Vagina (tissue), 2 donors: ENCODE results near the gene CD164L2.

ENCODE experiments used
- POLR2A ChIP-seq, 2 donors: fragments of 450-650 bp; IDR thresholded peaks; one replicate each; pipeline ENCODE4 v1.6.1; 2017; ENCODE audit warnings: antibody characterized with exemption in 2 of 2, mild to moderate bottlenecking in 2 of 2, moderate library complexity in 2 of 2
- POLR2AphosphoS5 ChIP-seq, 2 donors: sonication (generic); formaldehyde crosslinking; IDR thresholded peaks; one replicate each; pipeline ENCODE4 v1.9.0; 2017; ENCODE audit warnings: antibody characterized with exemption in 2 of 2, mild to moderate bottlenecking in 2 of 2, low read depth in 1 of 2; ENCODE audit not compliant: insufficient read depth in 1 of 2

DNA sequence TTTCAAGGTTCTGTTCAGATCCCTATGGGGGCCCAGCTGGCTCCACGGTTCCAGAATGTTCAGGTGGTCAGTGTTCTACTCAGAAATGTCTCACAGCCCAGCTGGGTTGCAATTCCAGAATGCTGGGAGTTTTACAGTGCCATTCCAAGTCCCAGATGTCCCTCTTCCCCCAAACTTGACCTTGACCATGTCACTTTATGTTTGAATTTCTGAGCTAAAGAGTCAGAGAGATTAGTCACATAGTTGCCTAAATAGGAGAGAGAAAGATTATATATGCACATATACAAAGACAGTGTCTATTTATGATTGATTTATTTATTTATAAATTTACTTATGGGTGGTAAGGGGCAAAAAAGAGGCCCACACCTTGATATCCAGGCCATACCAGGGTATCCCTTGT lies 11.8 kb upstream of the CD164L2 start:
- no peak for TF ChIP-seq POLR2AphosphoS5 (IDR thresholded peaks at IDR 0.05; ENCODE audit: insufficient read depth in 1 of 2, low read depth in 1 of 2)
- TF ChIP-seq POLR2A (IDR thresholded peaks at IDR 0.05), result no peak
